ENCODE measurements around the gene PTPRE. TPM values are rescaled to one million over a fixed set of nuclear protein-coding genes. Genes with fewer than 3 reads are reported as not detected.

Gene PTPRE
- total RNA-seq, 1 donor, result 0.09 TPM

- no peak overlapping the region for H3K4me3 ChIP-seq (ENCODE audit: low read depth, low read length)
- no peak for TF ChIP-seq CTCF (IDR thresholded peaks at IDR 0.05; ENCODE audit: insufficient read depth, low read length)
- DNase-seq (ENCODE audit: low read depth), result no peak
Measured at GRCh38 chr10:128062881-128063563, 156.1 kb downstream of the PTPRE start.

GRCh38 chr10:128063736-128064107, 156.8 kb downstream of the PTPRE start:
- DNase-seq (ENCODE audit: low read depth), result no peak
- TF ChIP-seq CTCF (IDR thresholded peaks at IDR 0.05; ENCODE audit: insufficient read depth, low read length), result no peak

GRCh38 chr10:128064108-128064969, 157.4 kb downstream of the PTPRE start:
- peak; percentile 31 for DNase-seq (ENCODE audit: low read depth)
- no peak for TF ChIP-seq CTCF (IDR thresholded peaks at IDR 0.05; ENCODE audit: insufficient read depth, low read length)
- H3K4me3 ChIP-seq (ENCODE audit: low read depth, low read length), result no peak overlapping the region

More at GRCh38 chr10:128063736-128064107, 156.8 kb downstream of the PTPRE start:
- H3K4me3 ChIP-seq (ENCODE audit: low read depth, low read length), result no peak overlapping the region

- no peak overlapping the region for H3K4me3 ChIP-seq (ENCODE audit: low read depth, low read length)
- TF ChIP-seq CTCF (IDR thresholded peaks at IDR 0.05; ENCODE audit: insufficient read depth, low read length), result no peak
- DNase-seq (ENCODE audit: low read depth), result no peak
Measured at GRCh38 chr10:128064970-128065580, 158.2 kb downstream of the PTPRE start.

- no peak overlapping the region for H3K4me3 ChIP-seq (ENCODE audit: low read depth, low read length)
- no peak for DNase-seq (ENCODE audit: low read depth)
- TF ChIP-seq CTCF (IDR thresholded peaks at IDR 0.05; ENCODE audit: insufficient read depth, low read length), result no peak
Measured at GRCh38 chr10:128065881-128066534, 159.1 kb downstream of the PTPRE start.

GRCh38 chr10:128066870-128067382, 160.0 kb downstream of the PTPRE start:
- H3K4me3 ChIP-seq (ENCODE audit: low read depth, low read length), result no peak overlapping the region
- TF ChIP-seq CTCF (IDR thresholded peaks at IDR 0.05; ENCODE audit: insufficient read depth, low read length), result no peak
- no peak for DNase-seq (ENCODE audit: low read depth)

Data from fibroblast of the aortic adventitia (primary cell).